SU-DHL-6 (cell line): ENCODE data around the gene UBXN4.

ENCODE experiments used
- H2AFZ ChIP-seq: fragments of 200-600 bp; sonication (generic); 2 replicates; pipeline ENCODE4 v1.6.1; 2014; ENCODE audit warnings: low read depth, mild to moderate bottlenecking, moderate library complexity, mixed read lengths, antibody characterized with exemption, low read length; ENCODE audit not compliant: severe bottlenecking
- H3F3A ChIP-seq: fragments of 200-600 bp; shearing (Covaris generic); 2 replicates; pipeline ENCODE4 v1.6.0; 2016; ENCODE audit warnings: antibody characterized with exemption, mild to moderate bottlenecking; ENCODE audit not compliant: insufficient read depth
- H3K27ac ChIP-seq: fragments of 200-600 bp; sonication (generic); 2 replicates; pipeline ENCODE4 v1.5.1; 2016; ENCODE audit warnings: low read depth, mild to moderate bottlenecking, low read length, moderate library complexity, mixed read lengths
- H3K27me3 ChIP-seq: fragments of 200-600 bp; sonication (generic), shearing (Covaris generic); 2 replicates; pipeline ENCODE4 v1.6.0; 2014; ENCODE audit warnings: mild to moderate bottlenecking, low read length
- H3K36me3 ChIP-seq: fragments of 200-600 bp; sonication (generic); 2 replicates; pipeline ENCODE4 v1.6.1; 2014; ENCODE audit warnings: mild to moderate bottlenecking, low read length, mixed read lengths
- H3K4me2 ChIP-seq: fragments of 300-600, 200-600 bp; shearing (Covaris generic), sonication (generic); 2 replicates; pipeline ENCODE4 v1.6.0; 2014; ENCODE audit warnings: low read length, low read depth, mild to moderate bottlenecking; ENCODE audit not compliant: poor library complexity, severe bottlenecking
- H3K4me3 ChIP-seq: fragments of 200-600 bp; sonication (generic); 2 replicates; pipeline ENCODE4 v1.5.1; 2014; ENCODE audit warnings: antibody characterized with exemption, low read length, mild to moderate bottlenecking, mixed read lengths; ENCODE audit not compliant: insufficient read depth, poor library complexity, severe bottlenecking
- H3K79me2 ChIP-seq: fragments of 200-600 bp; sonication (generic); 2 replicates; pipeline ENCODE4 v1.6.1; 2014; ENCODE audit warnings: mild to moderate bottlenecking, low read length, moderate library complexity; ENCODE audit not compliant: insufficient read depth
- H3K9ac ChIP-seq: fragments of 200-600 bp; sonication (generic); 2 replicates; pipeline ENCODE4 v1.7.0; 2014; ENCODE audit warnings: mild to moderate bottlenecking, low read length
- H3K9me2 ChIP-seq: fragments of 200-600 bp; sonication (generic); replicated peaks from 2 replicates; pipeline ENCODE4 v1.6.1; 2014; ENCODE audit warnings: low read length; ENCODE audit not compliant: insufficient read depth
- H3K9me3 ChIP-seq: fragments of 200-600 bp; sonication (generic); 2 replicates; pipeline ENCODE4 v1.6.1; 2014; ENCODE audit warnings: low read length, mixed read lengths; ENCODE audit not compliant: insufficient read depth
- H4K20me1 ChIP-seq: fragments of 200-600 bp; sonication (generic); 2 replicates; pipeline ENCODE4 v1.6.1; 2014; ENCODE audit warnings: low read depth, mild to moderate bottlenecking, antibody characterized with exemption, low read length, moderate library complexity, mixed read lengths
- EZH2phosphoT487 ChIP-seq: fragments of 200-600 bp; sonication (generic), shearing (Covaris generic); conservative IDR thresholded peaks from 2 replicates; pipeline ENCODE4 v1.6.1; 2018; ENCODE audit warnings: mild to moderate bottlenecking, antibody characterized with exemption, low read length, moderate library complexity, mixed read lengths
- TF ChIP-seq, protein P1 (sequence below): fragments of 200-600 bp; sonication (generic); IDR thresholded peaks from one replicate; pipeline ENCODE4 v1.5.1; 2017; ENCODE audit warnings: antibody characterized with exemption, mild to moderate bottlenecking, low read length, moderate library complexity; ENCODE audit not compliant: insufficient read depth, poor library complexity, severe bottlenecking

UBXN4 gene

GRCh38 chr2:135768863-135769262, 27.2 kb downstream of the UBXN4 start:
- Histone ChIP-seq H3K9me2 (no peaks in the 10 kb centered on the region), H3K36me3 (peaks cover 48% of the 10 kb centered on the region), H3K27me3 (no peaks in the 10 kb centered on the region), H3K4me3 (no peak overlapping the region), H3K4me2 (no peak overlapping the region), H3K9me3 (no peaks in the 10 kb centered on the region), H2AFZ (no peak overlapping the region), H3K27ac (no peak overlapping the region), H3K9ac (no peak overlapping the region), H3F3A (0 out of 2 replicates have a peak, but pooled peaks cover 1% of the 10 kb centered on the region), H4K20me1 (no peaks in the 10 kb centered on the region), H3K79me2 (0 out of 2 replicates have a peak, but pooled peaks cover 3% of the 10 kb centered on the region)
- TF ChIP-seq EZH2phosphoT487 = no peak
- TF ChIP-seq, protein P1, sequence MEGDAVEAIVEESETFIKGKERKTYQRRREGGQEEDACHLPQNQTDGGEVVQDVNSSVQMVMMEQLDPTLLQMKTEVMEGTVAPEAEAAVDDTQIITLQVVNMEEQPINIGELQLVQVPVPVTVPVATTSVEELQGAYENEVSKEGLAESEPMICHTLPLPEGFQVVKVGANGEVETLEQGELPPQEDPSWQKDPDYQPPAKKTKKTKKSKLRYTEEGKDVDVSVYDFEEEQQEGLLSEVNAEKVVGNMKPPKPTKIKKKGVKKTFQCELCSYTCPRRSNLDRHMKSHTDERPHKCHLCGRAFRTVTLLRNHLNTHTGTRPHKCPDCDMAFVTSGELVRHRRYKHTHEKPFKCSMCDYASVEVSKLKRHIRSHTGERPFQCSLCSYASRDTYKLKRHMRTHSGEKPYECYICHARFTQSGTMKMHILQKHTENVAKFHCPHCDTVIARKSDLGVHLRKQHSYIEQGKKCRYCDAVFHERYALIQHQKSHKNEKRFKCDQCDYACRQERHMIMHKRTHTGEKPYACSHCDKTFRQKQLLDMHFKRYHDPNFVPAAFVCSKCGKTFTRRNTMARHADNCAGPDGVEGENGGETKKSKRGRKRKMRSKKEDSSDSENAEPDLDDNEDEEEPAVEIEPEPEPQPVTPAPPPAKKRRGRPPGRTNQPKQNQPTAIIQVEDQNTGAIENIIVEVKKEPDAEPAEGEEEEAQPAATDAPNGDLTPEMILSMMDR = no peak

- Histone ChIP-seq H3K36me3 (peaks cover 50% of the 10 kb centered on the region), H3K4me3 (no peak overlapping the region)
These were observed 31.7 kb downstream of the UBXN4 start for GRCh38 chr2:135773319-135773718.

DNA sequence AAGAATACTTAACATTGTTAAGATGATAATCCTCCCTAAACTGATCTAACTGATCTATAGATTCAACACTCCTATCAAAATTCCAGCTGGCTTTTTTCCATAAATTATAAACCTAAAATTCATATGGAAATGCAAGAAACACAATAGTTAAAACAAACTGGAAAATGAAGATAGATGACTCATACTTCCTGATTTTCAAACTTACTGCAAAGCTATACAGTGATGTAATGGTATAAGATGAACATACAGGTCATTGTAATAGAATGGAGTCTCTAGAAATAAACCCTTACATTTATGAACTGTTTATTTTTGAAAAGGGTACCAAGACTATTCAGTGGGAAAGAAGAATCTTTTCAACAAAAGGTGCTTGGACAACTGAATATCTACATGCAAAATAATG, 32.3 kb downstream of the UBXN4 start:
- Histone ChIP-seq H3F3A (peaks cover 3% of the 10 kb centered on the region; the same call in 1 of the 2 replicates), H3K9me3 (no peaks in the 10 kb centered on the region), H3K9ac (no peak overlapping the region), H3K9me2 (no peaks in the 10 kb centered on the region), H3K27ac (no peak overlapping the region), H3K27me3 (no peaks in the 10 kb centered on the region), H3K79me2 (no peaks in the 10 kb centered on the region), H3K4me3 (no peak overlapping the region), H3K36me3 (peaks cover 55% of the 10 kb centered on the region), H3K4me2 (no peak overlapping the region), H4K20me1 (no peaks in the 10 kb centered on the region), H2AFZ (no peak overlapping the region)
- TF ChIP-seq EZH2phosphoT487 = no peak
- TF ChIP-seq, protein P1 = no peak

More at GRCh38 chr2:135773319-135773718, 31.7 kb downstream of the UBXN4 start:
- Histone ChIP-seq H3K27ac (no peak overlapping the region), H3K9ac (no peak overlapping the region), H3K4me2 (no peak overlapping the region), H3K79me2 (no peaks in the 10 kb centered on the region), H2AFZ (no peak overlapping the region), H3F3A (peaks cover 3% of the 10 kb centered on the region; the same call in 1 of the 2 replicates), H4K20me1 (no peaks in the 10 kb centered on the region), H3K9me2 (no peaks in the 10 kb centered on the region), H3K9me3 (no peaks in the 10 kb centered on the region), H3K27me3 (no peaks in the 10 kb centered on the region)
- no peak for TF ChIP-seq EZH2phosphoT487
- TF ChIP-seq, protein P1 = no peak
